Measurements from ENCODE around the gene CSMD2.

DNA sequence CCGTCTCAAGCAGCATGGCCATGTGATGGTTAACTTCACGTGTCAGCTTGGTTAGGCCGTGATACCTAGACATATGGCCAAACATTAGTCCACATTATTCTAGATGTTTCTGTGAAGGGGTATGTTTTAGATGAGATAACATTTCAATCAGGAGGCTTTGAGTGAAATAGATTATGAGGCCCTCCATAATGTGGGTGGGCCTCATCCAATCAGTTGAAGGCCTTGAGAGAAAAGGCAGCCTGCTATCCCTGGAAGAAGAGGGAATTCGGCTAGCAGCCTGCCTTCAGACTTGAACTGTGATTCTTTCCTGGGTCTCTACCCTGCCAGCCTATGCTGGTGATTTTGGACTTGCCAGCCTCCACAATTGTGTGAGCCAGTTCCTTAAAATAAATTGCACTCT is 602.5 kb downstream of the CSMD2 start:
- TF ChIP-seq POLR2AphosphoS5 (IDR thresholded peaks at IDR 0.05; ENCODE audit: low read depth, low read length): no peak
- no peak for TF ChIP-seq POLR2A (IDR thresholded peaks at IDR 0.05; ENCODE audit: low read depth, low read length)
- no peak for TF ChIP-seq TAF1 (IDR thresholded peaks at IDR 0.05; ENCODE audit: borderline replicate concordance, low read depth, low read length)

Measured in GM12892 (cell line).